ENCODE data around the gene GOLPH3.
A peak's percentile ranks its signal among the peaks of the same experiment; 100 is the strongest.
"Not testable (repeated sequence)": the region's sequence is repeated elsewhere in the genome, so short reads cannot be mapped to it uniquely, and the experiment has no call there.

The GOLPH3 gene

DNA sequence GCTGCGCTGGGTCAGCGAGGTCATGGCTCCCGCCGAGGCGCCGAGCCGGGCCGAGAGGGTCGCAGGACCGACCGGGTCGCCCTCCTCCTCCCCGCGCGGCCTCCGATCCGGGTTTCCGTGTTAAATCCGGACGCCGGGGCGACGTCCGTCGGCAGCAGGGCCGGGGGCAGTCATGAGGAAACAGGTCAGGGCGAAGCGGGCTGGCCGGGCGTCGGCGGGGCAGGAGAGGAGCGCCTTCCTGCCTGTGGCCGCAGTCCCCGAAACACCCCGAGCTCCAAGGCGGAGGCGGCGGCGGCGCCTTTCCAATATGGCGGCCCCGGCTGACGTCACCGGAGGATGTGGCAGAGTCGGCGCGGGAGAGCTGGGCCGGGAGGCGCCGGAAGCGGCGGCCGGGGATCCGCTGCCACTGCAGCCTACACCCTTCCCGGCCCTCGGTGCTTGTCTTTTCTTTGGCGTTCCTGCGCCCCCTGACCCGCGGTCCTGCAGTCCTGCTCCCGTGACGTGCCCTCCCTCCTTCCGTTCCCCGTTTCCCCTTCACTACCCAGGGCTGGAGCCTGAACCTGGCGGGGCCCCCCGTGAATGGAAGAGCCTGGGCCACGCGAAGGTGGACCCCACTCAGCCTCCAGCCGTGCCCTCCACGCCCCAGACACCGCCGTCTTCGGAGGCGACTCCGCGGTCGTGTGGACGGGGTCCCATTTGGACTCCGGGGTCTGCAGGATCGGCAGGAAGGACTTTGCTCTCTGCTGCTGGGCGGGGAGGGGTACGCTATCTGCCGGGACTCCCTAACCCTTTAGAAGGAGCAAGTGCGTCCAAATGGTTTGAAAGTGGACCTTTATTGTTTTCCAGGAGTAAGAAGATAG is at the start of gene GOLPH3:
Gene GOLPH3 (minus strand): TSS at position 309 of the 860 bp plus-strand sequence. CDS start 285 bp downstream, at position 24.
- peak within 1 kb of the TSS; percentile 97 for H3K27ac Mint-ChIP-seq (ENCODE audit: low read depth)
- DNase-seq (ENCODE audit: low spot score in 2 of 2) (peak; percentile 83 to 87), ATAC-seq (replicated peaks; ENCODE audit: extremely low read depth, poor library complexity, severe bottlenecking) (peak; percentile 91)
- no peaks in the 10 kb centered on the region for H3K9me3 Mint-ChIP-seq
- H3K36me3 Mint-ChIP-seq (ENCODE audit: insufficient read depth) = peaks cover 40% of the 10 kb centered on the region
- H3K4me3 Mint-ChIP-seq = peak within 1 kb of the TSS; percentile 99
- no peaks in the 10 kb centered on the region for H3K27me3 Mint-ChIP-seq
- peaks cover 32% of the 10 kb centered on the region for H3K4me1 Mint-ChIP-seq

DNA sequence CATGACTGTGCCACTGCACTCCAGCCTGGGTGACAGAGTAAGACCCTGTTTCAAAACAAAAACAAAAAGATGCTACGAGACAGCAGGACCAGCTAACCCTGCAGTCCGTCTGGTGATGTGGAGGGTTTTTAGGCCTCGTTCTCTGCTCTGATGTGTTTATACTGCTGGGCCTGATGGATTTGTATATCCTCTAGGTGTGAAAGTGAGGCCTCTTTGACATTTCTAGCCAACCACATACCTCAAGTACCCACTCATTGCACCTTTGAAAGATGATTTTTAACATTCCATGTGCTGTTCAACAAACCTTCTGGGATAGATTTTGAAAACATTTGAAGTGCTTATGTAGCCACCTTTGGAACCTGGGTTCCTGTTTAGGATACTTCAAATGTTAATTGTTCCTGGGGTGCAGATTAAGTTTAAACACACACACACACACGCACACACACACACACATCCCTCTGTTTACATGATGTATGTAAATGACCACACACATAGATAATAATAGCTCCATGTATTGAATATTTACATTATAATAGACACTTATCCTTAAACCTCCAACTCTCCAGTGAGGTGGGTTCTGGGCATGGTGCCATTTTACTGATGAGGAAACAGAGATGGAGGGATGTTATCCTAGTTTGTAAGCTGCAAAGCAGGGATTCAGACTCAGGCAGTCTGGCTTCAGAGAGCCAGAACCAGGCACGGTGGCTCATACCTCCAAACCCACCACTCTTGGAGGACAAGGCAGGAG is 48.8 kb upstream of the GOLPH3 start:
- Mint-ChIP-seq H3K27me3 (no peaks in the 10 kb centered on the region), H3K4me3 (no peak overlapping the region), H3K36me3 (ENCODE audit: insufficient read depth) (peaks cover 7% of the 10 kb centered on the region), H3K27ac (ENCODE audit: low read depth) (no peak overlapping the region), H3K4me1 (no peaks in the 10 kb centered on the region), H3K9me3 (no peaks in the 10 kb centered on the region)
- DNase-seq (ENCODE audit: low spot score in 2 of 2) (no peak), ATAC-seq (replicated peaks; ENCODE audit: extremely low read depth, poor library complexity, severe bottlenecking) (no peak)

DNA sequence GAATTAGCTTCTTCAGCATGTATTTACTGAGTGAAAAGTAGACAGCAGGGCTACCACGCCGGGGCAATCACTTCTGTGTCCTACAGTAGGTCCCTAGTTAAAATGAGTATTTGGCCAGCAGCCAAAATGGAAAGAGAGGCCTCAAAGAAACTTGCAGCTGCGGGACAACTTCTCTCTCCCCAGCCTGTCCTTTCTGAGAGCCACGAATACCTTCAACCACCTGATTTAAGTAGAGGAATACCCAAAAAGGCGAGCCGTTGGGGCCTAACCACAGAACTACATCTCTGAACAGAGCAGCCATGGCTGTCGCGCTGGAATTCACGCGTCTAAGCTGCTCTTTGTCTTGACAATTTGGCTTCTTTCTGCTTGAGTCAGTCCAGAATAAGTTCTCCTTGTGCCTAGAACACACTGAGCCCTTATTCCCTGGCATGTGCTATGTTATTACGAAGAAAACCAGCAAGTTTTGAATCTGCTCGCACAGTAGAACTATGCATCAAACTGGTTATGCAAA is 43.8 kb upstream of the GOLPH3 start:
- Mint-ChIP-seq H3K27ac (ENCODE audit: low read depth) (no peak overlapping the region), H3K27me3 (no peaks in the 10 kb centered on the region), H3K4me1 (no peaks in the 10 kb centered on the region), H3K4me3 (no peak overlapping the region), H3K9me3 (no peaks in the 10 kb centered on the region), H3K36me3 (ENCODE audit: insufficient read depth) (peaks cover 3% of the 10 kb centered on the region)
- DNase-seq (ENCODE audit: low spot score in 2 of 2) (no peak), ATAC-seq (replicated peaks; ENCODE audit: extremely low read depth, poor library complexity, severe bottlenecking) (no peak)

DNA sequence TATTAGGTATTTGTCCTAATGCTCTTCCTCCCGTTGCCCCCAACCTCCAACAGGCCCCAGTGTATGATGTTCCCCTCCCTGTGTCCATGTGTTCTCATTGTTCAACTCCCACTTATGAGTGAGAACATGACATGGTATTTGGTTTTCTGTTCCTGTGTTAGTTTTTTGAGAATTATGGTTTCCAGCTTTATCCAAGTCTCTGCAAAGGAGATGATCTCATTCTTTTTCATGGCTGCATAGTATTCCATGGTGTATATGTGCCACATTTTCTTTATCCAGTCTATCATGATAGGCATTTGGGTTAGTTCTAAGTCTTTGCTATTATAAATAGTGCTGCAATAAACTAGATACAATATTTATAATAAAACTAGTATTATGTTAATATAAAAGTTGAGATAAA is 40.2 kb upstream of the GOLPH3 start:
- not testable (repeated sequence) for H3K4me3 Mint-ChIP-seq; H3K36me3 Mint-ChIP-seq (ENCODE audit: insufficient read depth); H3K9me3 Mint-ChIP-seq; ATAC-seq (replicated peaks; ENCODE audit: extremely low read depth, poor library complexity, severe bottlenecking); H3K4me1 Mint-ChIP-seq; H3K27me3 Mint-ChIP-seq; H3K27ac Mint-ChIP-seq (ENCODE audit: low read depth); DNase-seq (ENCODE audit: low spot score in 2 of 2)

DNA sequence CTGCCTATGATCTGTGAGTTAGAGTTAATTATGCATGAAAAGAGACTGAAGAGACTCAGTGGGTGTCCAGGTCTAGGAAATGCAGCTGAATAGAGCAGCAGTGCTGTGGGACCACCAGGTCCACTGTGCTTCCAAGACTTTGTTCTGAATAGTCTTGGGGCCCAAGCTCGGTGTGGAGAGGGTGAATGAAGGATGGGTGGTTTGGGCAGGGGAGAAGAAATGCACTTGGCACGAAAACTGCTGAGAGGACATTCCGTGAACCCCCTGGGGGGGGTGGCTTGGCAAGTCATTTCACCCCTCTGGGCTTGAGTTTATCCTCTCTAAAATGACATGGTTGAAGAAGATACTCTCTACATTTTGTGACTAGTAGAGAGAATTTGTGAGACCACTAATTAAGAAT is 36.0 kb upstream of the GOLPH3 start:
- Mint-ChIP-seq H3K27ac (ENCODE audit: low read depth) (no peak overlapping the region), H3K4me3 (no peak overlapping the region)

DNA sequence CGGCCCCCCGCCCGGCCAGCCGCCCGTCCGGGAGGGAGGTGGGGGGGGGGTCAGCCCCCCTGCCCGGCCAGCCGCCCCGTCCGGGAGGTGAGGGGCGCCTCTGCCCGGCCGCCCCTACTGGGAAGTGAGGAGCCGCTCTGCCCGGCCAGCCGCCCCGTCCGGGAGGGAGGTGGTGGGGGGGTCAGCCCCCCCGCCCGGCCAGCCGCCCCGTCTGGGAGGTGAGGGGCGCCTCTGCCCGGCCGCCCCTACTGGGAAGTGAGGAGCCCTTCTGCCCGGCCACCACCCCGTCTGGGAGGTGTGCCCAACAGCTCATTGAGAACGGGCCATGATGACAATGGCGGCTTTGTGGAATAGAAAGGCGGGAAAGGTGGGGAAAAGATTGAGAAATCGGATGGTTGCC is 34.7 kb upstream of the GOLPH3 start:
- not testable (repeated sequence) for DNase-seq (ENCODE audit: low spot score in 2 of 2); H3K36me3 Mint-ChIP-seq (ENCODE audit: insufficient read depth); H3K4me3 Mint-ChIP-seq; ATAC-seq (replicated peaks; ENCODE audit: extremely low read depth, poor library complexity, severe bottlenecking); H3K4me1 Mint-ChIP-seq; H3K9me3 Mint-ChIP-seq; H3K27ac Mint-ChIP-seq (ENCODE audit: low read depth)
- peaks cover 11% of the 10 kb centered on the region for H3K27me3 Mint-ChIP-seq

More for the DNA sequence above, 36.0 kb upstream of the GOLPH3 start:
- no peak for ATAC-seq (replicated peaks; ENCODE audit: extremely low read depth, poor library complexity, severe bottlenecking)
- Mint-ChIP-seq H3K4me1 (no peaks in the 10 kb centered on the region), H3K9me3 (no peaks in the 10 kb centered on the region), H3K27me3 (no peaks in the 10 kb centered on the region), H3K36me3 (ENCODE audit: insufficient read depth) (no peaks in the 10 kb centered on the region)
- DNase-seq (ENCODE audit: low spot score in 2 of 2) = no peak

DNA sequence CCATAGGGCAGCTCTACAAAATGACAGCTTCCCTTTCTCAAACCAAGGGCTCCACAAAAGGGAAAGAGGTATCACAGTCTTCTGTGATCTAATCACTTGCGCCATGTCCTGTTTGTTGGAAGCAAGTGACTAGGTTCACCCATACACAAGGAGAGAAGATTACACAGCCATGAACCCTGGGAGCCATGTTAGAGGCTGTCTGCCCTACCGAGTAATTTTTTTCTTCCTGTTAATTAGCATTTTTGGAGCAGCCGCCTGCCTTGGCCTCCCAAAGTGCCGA is 33.2 kb upstream of the GOLPH3 start:
- Mint-ChIP-seq H3K27me3 (peaks cover 19% of the 10 kb centered on the region), H3K36me3 (ENCODE audit: insufficient read depth) (no peaks in the 10 kb centered on the region), H3K9me3 (no peaks in the 10 kb centered on the region), H3K4me3 (no peak overlapping the region), H3K4me1 (no peaks in the 10 kb centered on the region), H3K27ac (ENCODE audit: low read depth) (no peak overlapping the region)
- ATAC-seq (replicated peaks; ENCODE audit: extremely low read depth, poor library complexity, severe bottlenecking) (no peak), DNase-seq (ENCODE audit: low spot score in 2 of 2) (no peak)

DNA sequence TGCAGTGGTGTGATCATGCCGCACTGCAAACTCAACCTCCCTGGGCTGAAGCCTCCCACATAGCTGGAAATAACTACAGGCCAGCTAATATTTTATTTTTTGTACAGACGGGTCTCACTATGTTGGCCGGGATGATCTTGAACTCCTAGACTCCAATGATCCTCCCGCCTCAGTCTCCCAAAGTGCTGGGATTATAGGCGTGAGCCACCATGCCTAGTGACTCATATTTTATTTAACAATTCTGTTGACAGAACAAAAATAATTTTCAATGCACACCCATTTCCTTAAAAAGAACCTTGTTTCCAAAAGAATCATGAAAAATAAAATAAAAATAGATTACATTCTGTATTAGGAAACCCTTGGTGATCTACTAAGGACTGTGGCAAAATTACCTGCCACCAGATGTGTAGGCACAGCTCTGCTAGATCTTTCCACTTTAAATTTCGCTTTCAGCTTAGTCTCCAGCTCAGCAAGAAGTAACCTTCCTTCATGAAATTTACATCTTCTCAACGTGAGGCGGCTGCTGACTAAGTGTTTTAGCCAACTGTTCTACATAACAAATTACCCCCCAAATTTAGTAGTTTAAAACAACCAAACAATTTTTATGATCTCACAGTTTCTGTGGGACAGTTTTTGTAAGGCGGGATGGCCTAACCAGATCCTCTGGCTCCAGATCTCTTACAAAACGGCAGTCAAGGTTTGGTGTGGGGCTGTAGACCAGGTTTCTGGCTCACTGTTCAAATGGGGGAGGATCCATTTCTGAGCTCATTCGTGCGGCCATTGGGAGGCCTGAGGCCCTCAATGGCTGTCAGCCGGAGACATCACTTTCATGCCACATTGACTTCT is 32.6 kb upstream of the GOLPH3 start:
- DNase-seq (ENCODE audit: low spot score in 2 of 2) (no peak), ATAC-seq (replicated peaks; ENCODE audit: extremely low read depth, poor library complexity, severe bottlenecking) (no peak)
- no peaks in the 10 kb centered on the region for H3K4me1 Mint-ChIP-seq
- H3K9me3 Mint-ChIP-seq = no peaks in the 10 kb centered on the region
- no peak overlapping the region for H3K4me3 Mint-ChIP-seq
- no peaks in the 10 kb centered on the region for H3K36me3 Mint-ChIP-seq (ENCODE audit: insufficient read depth)
- peaks cover 24% of the 10 kb centered on the region for H3K27me3 Mint-ChIP-seq
- H3K27ac Mint-ChIP-seq (ENCODE audit: low read depth) = no peak overlapping the region

DNA sequence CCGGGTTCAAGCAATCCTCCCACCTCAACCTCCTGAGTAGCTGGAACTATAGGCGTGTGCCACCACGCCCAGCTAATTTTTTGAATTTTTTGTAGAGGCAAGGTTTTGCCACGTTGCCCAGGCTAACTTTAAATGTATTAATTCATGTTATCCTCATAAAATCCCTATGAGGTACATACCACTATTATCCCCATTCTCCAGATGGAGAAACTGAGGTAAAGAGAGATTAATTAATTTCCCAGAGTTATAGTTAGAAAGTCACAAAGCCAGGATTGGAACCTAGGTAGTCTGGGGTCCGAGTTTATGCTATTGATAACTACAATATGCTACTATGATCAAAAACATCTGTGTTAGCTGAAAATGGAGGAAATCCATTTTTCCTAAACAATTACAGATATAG is 31.9 kb upstream of the GOLPH3 start:
- H3K36me3 Mint-ChIP-seq (ENCODE audit: insufficient read depth) = peaks cover 1% of the 10 kb centered on the region
- no peak overlapping the region for H3K27ac Mint-ChIP-seq (ENCODE audit: low read depth)
- ATAC-seq (replicated peaks; ENCODE audit: extremely low read depth, poor library complexity, severe bottlenecking) = no peak
- no peaks in the 10 kb centered on the region for H3K4me1 Mint-ChIP-seq
- H3K9me3 Mint-ChIP-seq = no peaks in the 10 kb centered on the region
- peaks cover 31% of the 10 kb centered on the region for H3K27me3 Mint-ChIP-seq
- no peak overlapping the region for H3K4me3 Mint-ChIP-seq
- DNase-seq (ENCODE audit: low spot score in 2 of 2) = no peak

DNA sequence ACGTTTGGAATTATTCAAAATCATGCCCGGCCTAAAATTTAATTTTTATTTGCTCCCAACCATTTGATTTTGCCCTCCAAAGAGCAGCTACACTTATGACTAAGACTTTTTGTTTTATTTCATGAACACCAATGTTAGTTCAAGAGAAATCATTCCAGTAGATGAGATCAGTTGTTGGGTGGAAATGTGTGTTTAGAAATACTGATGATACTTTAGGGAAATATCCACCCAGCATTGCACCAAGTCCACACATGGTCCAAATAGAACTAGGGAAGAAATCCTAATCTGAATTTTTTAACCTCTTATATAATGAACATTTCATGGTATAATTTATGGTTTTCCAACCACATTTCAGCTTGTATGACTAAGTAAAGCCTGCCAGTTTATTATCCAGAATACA is 28.3 kb upstream of the GOLPH3 start:
- no peak overlapping the region for H3K27ac Mint-ChIP-seq (ENCODE audit: low read depth)
- H3K9me3 Mint-ChIP-seq = no peaks in the 10 kb centered on the region
- H3K36me3 Mint-ChIP-seq (ENCODE audit: insufficient read depth) = peaks cover 1% of the 10 kb centered on the region
- DNase-seq (ENCODE audit: low spot score in 2 of 2) (no peak), ATAC-seq (replicated peaks; ENCODE audit: extremely low read depth, poor library complexity, severe bottlenecking) (no peak)
- H3K27me3 Mint-ChIP-seq = peaks cover 55% of the 10 kb centered on the region
- H3K4me3 Mint-ChIP-seq = no peak overlapping the region
- no peaks in the 10 kb centered on the region for H3K4me1 Mint-ChIP-seq

DNA sequence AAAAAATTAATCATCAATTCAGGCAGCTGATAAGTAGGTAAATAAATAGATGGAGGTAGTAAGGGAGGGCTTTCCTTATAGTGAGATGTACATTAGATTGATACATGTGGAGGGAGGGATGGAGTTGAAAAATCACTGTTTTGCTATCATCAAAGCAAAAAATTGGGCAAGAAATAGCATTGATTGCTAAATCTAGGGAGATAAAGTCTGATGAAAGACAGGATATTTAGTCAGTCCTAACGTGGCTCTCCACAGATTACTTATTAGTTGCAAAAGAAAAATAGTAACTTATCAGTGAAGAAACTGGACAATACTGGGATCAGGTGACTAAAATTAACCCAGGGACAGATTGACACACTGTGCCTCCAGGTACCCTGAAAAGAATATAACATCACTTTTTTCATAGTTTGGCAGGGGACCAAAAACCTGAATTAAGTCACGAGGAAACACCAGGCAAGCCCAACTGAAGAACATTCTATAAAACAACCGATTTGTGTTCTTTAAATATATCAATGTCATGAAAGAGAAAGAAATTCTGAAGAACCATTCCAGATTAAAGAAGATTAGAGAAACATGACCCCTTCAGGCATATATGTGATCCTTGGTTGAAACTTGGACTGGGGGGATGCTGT is 27.1 kb upstream of the GOLPH3 start:
- H3K4me1 Mint-ChIP-seq = no peaks in the 10 kb centered on the region
- H3K4me3 Mint-ChIP-seq = no peak overlapping the region
- H3K27me3 Mint-ChIP-seq = peaks cover 62% of the 10 kb centered on the region
- DNase-seq (ENCODE audit: low spot score in 2 of 2) (no peak), ATAC-seq (replicated peaks; ENCODE audit: extremely low read depth, poor library complexity, severe bottlenecking) (no peak)
- no peak overlapping the region for H3K27ac Mint-ChIP-seq (ENCODE audit: low read depth)
- H3K36me3 Mint-ChIP-seq (ENCODE audit: insufficient read depth) = peaks cover 1% of the 10 kb centered on the region
- no peaks in the 10 kb centered on the region for H3K9me3 Mint-ChIP-seq

DNA sequence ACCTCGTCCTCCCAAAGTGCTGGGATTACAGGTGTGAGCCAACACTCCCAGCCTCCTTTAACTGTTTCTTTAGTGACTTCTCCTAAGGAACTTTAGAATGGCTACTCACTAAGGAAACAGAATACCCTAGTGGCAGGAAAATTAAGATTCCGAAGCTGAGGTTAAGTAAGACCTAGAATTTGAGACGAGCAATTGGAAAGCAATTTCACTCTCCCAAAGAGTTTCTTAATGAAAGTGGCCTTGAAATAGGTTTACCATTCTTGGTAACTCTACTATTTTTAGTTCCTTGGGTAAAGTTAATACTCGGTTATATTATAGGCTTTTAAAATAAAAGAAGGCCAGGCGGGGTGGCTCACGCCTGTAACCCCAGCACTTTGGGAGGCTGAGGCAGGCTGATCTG is 22.9 kb upstream of the GOLPH3 start:
- no peak overlapping the region for H3K27ac Mint-ChIP-seq (ENCODE audit: low read depth)
- ATAC-seq (replicated peaks; ENCODE audit: extremely low read depth, poor library complexity, severe bottlenecking) (no peak), DNase-seq (ENCODE audit: low spot score in 2 of 2) (no peak)
- H3K27me3 Mint-ChIP-seq = peaks cover 72% of the 10 kb centered on the region
- H3K9me3 Mint-ChIP-seq = no peaks in the 10 kb centered on the region
- no peaks in the 10 kb centered on the region for H3K4me1 Mint-ChIP-seq
- H3K4me3 Mint-ChIP-seq = no peak overlapping the region
- H3K36me3 Mint-ChIP-seq (ENCODE audit: insufficient read depth) = peaks cover 4% of the 10 kb centered on the region

All from central memory CD8-positive, alpha-beta T cell (primary cell).